GM12891 (cell line): ENCODE results near the gene ANOS1.

Source experiments
- POLR2A ChIP-seq: IDR thresholded peaks from 2 replicates; pipeline ENCODE4 v1.6.1; 2011; ENCODE audit warnings: low read depth, low read length, control low read depth
- POLR2AphosphoS5 ChIP-seq: IDR thresholded peaks from 2 replicates; pipeline ENCODE4 v1.6.1; 2011; ENCODE audit warnings: low read depth, low read length, control low read depth
- TAF1 ChIP-seq: IDR thresholded peaks from 2 replicates; pipeline ENCODE4 v1.6.1; 2011; ENCODE audit warnings: low read depth, low read length, control low read depth

GRCh38 chrX:8647176-8647575 is 84.8 kb downstream of the ANOS1 start:
- TF ChIP-seq TAF1: no peak
- no peak for TF ChIP-seq POLR2AphosphoS5
- TF ChIP-seq POLR2A: no peak
